GM19239 (cell line): ENCODE data around the gene ALDH18A1.

Experiments
- DNase-seq: peaks from one replicate; pipeline ENCODE4 v3.0.0; 2011; ENCODE audit warnings: low spot score; ENCODE audit not compliant: insufficient read length
- FAIRE-seq: peaks from 2 replicates; lab custom pipeline; 2011; peaks lifted over from hg19 to GRCh38; lab: Jason Lieb, UNC

Gene ALDH18A1

GRCh38 chr10:95560278-95561176 lies 96.0 kb downstream of the ALDH18A1 start:
- DNase-seq (peak; percentile 56), FAIRE-seq (no peak)

- FAIRE-seq = no peak
- DNase-seq = no peak
Measured at GRCh38 chr10:95559896-95560277, 96.6 kb downstream of the ALDH18A1 start.

- DNase-seq (no peak), FAIRE-seq (no peak)
Measured at GRCh38 chr10:95559471-95559870, 97.0 kb downstream of the ALDH18A1 start.

- DNase-seq (no peak), FAIRE-seq (no peak)
Measured at GRCh38 chr10:95558593-95559320, 97.8 kb downstream of the ALDH18A1 start.

- FAIRE-seq (no peak), DNase-seq (no peak)
Measured at GRCh38 chr10:95556994-95557767, 99.3 kb downstream of the ALDH18A1 start.
